Lower leg skin (tissue), 3 donors: ENCODE measurements around the gene SYTL2.

Experiments used
- POLR2A ChIP-seq, 2 donors: fragments of 450-650 bp; IDR thresholded peaks; one replicate each; pipeline ENCODE4 v1.6.1; 2016 to 2017; ENCODE audit warnings: antibody characterized with exemption in 2 of 2, mild to moderate bottlenecking in 1 of 2, moderate library complexity in 1 of 2
- TF ChIP-seq, protein P1 (sequence below), 3 donors: fragments of 450-650 bp; IDR thresholded peaks; one replicate each; pipeline ENCODE4 v1.5.1; 2016; ENCODE audit warnings: antibody characterized with exemption in 3 of 3, mild to moderate bottlenecking in 3 of 3, moderate library complexity in 2 of 3

DNA sequence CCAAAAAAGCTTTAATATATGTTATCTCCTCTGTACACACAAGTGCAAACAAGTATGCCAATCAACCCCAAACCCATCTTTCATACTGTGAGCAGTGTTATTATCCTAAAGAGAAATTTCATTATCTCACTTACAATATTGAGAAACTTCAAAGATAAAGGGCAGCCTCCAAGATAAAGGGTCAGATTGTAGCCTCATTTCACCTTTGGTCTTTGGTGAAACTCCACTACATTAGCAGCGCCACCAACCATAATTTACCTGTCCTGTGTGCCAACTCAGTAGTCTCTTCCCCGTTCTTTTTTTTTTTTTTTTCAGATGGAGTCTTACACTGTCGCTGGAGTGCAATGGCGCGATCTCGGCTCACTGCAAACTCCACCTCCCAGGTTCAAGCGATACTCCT is 9.4 kb downstream of the SYTL2 start:
- TF ChIP-seq, protein P1, sequence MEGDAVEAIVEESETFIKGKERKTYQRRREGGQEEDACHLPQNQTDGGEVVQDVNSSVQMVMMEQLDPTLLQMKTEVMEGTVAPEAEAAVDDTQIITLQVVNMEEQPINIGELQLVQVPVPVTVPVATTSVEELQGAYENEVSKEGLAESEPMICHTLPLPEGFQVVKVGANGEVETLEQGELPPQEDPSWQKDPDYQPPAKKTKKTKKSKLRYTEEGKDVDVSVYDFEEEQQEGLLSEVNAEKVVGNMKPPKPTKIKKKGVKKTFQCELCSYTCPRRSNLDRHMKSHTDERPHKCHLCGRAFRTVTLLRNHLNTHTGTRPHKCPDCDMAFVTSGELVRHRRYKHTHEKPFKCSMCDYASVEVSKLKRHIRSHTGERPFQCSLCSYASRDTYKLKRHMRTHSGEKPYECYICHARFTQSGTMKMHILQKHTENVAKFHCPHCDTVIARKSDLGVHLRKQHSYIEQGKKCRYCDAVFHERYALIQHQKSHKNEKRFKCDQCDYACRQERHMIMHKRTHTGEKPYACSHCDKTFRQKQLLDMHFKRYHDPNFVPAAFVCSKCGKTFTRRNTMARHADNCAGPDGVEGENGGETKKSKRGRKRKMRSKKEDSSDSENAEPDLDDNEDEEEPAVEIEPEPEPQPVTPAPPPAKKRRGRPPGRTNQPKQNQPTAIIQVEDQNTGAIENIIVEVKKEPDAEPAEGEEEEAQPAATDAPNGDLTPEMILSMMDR (IDR thresholded peaks at IDR 0.05): no peak
- no peak for TF ChIP-seq POLR2A (IDR thresholded peaks at IDR 0.05)
